Smooth muscle cell (in vitro differentiated cells): ENCODE data around the gene RACGAP1. TPM values are rescaled to one million over a fixed set of nuclear protein-coding genes. Genes with fewer than 3 reads are reported as not detected.

Experiments
- DNase-seq: peaks from one replicate; lab custom pipeline; 2025; ENCODE audit not compliant: unreplicated experiment; lab: John Stamatoyannopoulos, UW
- H2AFZ ChIP-seq: fragments of 200-600 bp; sonication (generic); 2 replicates; pipeline ENCODE4 v1.6.0; 2016; ENCODE audit warnings: antibody characterized with exemption, low read depth, mild to moderate bottlenecking
- H3F3A ChIP-seq: fragments of 200-600 bp; sonication (generic); 2 replicates; pipeline ENCODE4 v1.6.0; 2017; ENCODE audit warnings: antibody characterized with exemption, low read depth
- H3K27ac ChIP-seq: fragments of 200-600 bp; sonication (generic); 2 replicates; pipeline ENCODE4 v1.5.1; 2016; ENCODE audit warnings: low read depth, mild to moderate bottlenecking
- H3K27me3 ChIP-seq: fragments of 200-600 bp; sonication (generic); 2 replicates; pipeline ENCODE4 v1.6.1; 2016; ENCODE audit warnings: low read depth, mild to moderate bottlenecking
- H3K36me3 ChIP-seq: fragments of 200-600 bp; sonication (generic); 2 replicates; pipeline ENCODE4 v1.5.1; 2016; ENCODE audit warnings: low read depth
- H3K4me1 ChIP-seq: fragments of 200-600 bp; sonication (generic); 2 replicates; pipeline ENCODE4 v1.5.1; 2016; ENCODE audit warnings: low read depth
- H3K4me2 ChIP-seq: fragments of 200-600 bp; sonication (generic); 2 replicates; pipeline ENCODE4 v1.6.0; 2016; ENCODE audit warnings: mild to moderate bottlenecking
- H3K4me3 ChIP-seq: fragments of 200-600 bp; sonication (generic); 2 replicates; pipeline ENCODE4 v1.5.1; 2016; ENCODE audit warnings: mild to moderate bottlenecking
- H3K79me2 ChIP-seq: fragments of 200-600 bp; sonication (generic); 2 replicates; pipeline ENCODE4 v1.6.0; 2016; ENCODE audit warnings: low read depth, mild to moderate bottlenecking
- H3K9ac ChIP-seq: fragments of 200-600 bp; sonication (generic); 2 replicates; pipeline ENCODE4 v1.6.0; 2016; ENCODE audit warnings: low read depth
- H3K9me3 ChIP-seq: fragments of 200-600 bp; sonication (generic); replicated peaks from 2 replicates; pipeline ENCODE4 v1.5.1; 2016; ENCODE audit warnings: low read depth
- H4K20me1 ChIP-seq: fragments of 200-600 bp; sonication (generic); 2 replicates; pipeline ENCODE4 v1.6.0; 2016; ENCODE audit warnings: low read depth
- WGBS: methylation state at CpG from one replicate; pipeline ENCODE4 v1.1.7; 2016; ENCODE audit warnings: low lambda C conversion rate; 5-methylcytosine and 5-hydroxymethylcytosine counted together
- polyA plus RNA-seq: library from polyadenylated mRNA; unstranded; fragments of >200 nt; fragmentation: Nextera tagmentation; extraction: Ambion mirVana; gene quantifications from 2 replicates; pipeline ENCODE4 v1.2.1, GENCODE V29; 2016
- total RNA-seq: library from RNA; depleted of rRNA; stranded (reverse); fragments of >200 nt; gene quantifications from 2 replicates; pipeline ENCODE4 v1.2.3, GENCODE V29; 2014
- TF ChIP-seq, protein P1 (sequence below): fragments of 200-600 bp; sonication (generic); IDR thresholded peaks from 2 replicates; pipeline ENCODE4 v1.5.1; 2017; ENCODE audit warnings: borderline replicate concordance, mild to moderate bottlenecking, antibody characterized with exemption; ENCODE audit not compliant: insufficient read depth, poor library complexity, severe bottlenecking

Gene RACGAP1
- total and polyA plus RNA-seq, 2 experiments from 2014 or later = 13.7 to 52.3 TPM

DNA sequence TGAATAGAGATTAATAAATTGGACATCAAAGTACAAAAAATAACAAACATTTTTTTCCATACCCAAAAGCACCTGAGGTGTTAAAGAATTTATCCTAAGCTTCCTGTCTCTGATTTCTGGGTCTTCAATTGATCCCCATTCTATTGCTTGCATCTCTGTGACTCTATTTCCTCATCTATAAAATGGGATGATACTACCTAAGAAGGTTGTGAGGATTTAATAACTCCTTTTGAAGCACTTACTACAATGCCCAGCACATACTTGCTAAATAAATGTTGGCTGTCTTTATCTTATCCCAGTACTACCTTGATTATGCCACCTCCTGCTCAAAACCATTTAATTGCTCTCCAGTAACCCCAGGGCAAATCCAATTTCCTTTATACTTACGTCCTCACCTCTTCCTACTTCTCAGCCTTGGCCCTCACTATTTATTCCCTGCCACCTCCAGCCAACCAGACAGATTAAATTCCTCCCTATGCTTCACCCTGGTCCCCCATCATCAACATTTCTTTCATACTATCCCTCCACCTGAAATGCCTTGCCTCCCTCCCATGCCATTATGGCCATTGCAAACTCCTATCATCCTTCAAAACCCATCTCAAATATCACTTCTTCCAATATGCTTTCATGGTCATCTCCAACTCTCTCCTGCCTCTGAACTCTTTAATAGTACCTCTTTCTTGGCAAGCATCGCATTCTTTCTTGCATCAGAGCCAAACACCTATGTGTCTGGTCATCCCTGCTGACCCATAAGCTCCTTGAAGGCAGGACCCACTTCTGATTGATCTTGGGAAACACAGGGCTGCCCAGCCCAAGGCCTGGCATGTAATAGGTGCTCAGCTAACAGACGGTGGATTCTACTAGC lies 24.2 kb upstream of the RACGAP1 start:
- TF ChIP-seq, protein P1, sequence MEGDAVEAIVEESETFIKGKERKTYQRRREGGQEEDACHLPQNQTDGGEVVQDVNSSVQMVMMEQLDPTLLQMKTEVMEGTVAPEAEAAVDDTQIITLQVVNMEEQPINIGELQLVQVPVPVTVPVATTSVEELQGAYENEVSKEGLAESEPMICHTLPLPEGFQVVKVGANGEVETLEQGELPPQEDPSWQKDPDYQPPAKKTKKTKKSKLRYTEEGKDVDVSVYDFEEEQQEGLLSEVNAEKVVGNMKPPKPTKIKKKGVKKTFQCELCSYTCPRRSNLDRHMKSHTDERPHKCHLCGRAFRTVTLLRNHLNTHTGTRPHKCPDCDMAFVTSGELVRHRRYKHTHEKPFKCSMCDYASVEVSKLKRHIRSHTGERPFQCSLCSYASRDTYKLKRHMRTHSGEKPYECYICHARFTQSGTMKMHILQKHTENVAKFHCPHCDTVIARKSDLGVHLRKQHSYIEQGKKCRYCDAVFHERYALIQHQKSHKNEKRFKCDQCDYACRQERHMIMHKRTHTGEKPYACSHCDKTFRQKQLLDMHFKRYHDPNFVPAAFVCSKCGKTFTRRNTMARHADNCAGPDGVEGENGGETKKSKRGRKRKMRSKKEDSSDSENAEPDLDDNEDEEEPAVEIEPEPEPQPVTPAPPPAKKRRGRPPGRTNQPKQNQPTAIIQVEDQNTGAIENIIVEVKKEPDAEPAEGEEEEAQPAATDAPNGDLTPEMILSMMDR = no peak
- no peak overlapping the region for H2AFZ ChIP-seq
- H3K36me3 ChIP-seq = no peaks in the 10 kb centered on the region
- peaks cover 11% of the 10 kb centered on the region for H3K27me3 ChIP-seq
- no peak for DNase-seq
- no peaks in the 10 kb centered on the region for H3K79me2 ChIP-seq
- no peak overlapping the region for H3K4me3 ChIP-seq
- H3K4me2 ChIP-seq = peak overlapping the region; percentile 90
- no peaks in the 10 kb centered on the region for H3F3A ChIP-seq
- no peak overlapping the region for H3K9ac ChIP-seq
- H4K20me1 ChIP-seq = no peaks in the 10 kb centered on the region
- H3K9me3 ChIP-seq = no peaks in the 10 kb centered on the region
- no peak overlapping the region for H3K27ac ChIP-seq
- H3K4me1 ChIP-seq = peaks cover 14% of the 10 kb centered on the region
- 89% methylated on average over 3 of the region's 3 CpGs for WGBS

DNA sequence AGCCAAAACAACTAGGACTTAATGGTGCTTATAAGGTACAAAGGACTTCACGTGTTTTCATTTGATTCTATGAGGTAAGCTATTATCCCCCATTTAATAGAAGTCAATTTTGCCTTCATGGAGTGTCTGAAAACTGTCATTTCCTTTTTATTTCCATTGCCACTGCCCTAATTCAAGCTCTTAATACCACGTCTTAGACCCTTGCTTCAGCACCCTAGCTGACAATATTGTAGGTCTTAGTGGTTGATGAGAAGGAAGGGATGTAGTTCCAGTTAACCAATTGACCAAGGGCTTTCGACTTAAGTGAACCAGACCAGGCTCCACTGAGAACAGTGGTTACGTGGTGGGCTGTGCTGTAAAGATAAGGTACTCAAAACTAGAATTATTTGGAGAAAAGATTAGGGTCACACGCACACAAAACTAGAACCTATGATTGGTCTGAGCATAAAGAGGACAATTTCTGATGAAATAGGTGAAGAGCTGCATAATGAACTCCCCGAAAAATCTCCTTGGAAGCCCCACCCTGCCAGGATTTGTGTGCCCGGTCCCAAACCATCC lies 22.5 kb upstream of the RACGAP1 start:
- no peak overlapping the region for H2AFZ ChIP-seq
- H3K79me2 ChIP-seq = no peaks in the 10 kb centered on the region
- no peak overlapping the region for H3K4me3 ChIP-seq
- no peaks in the 10 kb centered on the region for H3F3A ChIP-seq
- H3K4me1 ChIP-seq = peaks cover 14% of the 10 kb centered on the region
- H3K27ac ChIP-seq = no peak overlapping the region
- no peak overlapping the region for H3K4me2 ChIP-seq
- H3K9ac ChIP-seq = no peak overlapping the region
- H4K20me1 ChIP-seq = no peaks in the 10 kb centered on the region
- H3K9me3 ChIP-seq = no peaks in the 10 kb centered on the region
- DNase-seq = no peak
- H3K27me3 ChIP-seq = peaks cover 11% of the 10 kb centered on the region
- no peaks in the 10 kb centered on the region for H3K36me3 ChIP-seq
- TF ChIP-seq, protein P1 = no peak
- 76% methylated on average over 7 of the region's 7 CpGs for WGBS

DNA sequence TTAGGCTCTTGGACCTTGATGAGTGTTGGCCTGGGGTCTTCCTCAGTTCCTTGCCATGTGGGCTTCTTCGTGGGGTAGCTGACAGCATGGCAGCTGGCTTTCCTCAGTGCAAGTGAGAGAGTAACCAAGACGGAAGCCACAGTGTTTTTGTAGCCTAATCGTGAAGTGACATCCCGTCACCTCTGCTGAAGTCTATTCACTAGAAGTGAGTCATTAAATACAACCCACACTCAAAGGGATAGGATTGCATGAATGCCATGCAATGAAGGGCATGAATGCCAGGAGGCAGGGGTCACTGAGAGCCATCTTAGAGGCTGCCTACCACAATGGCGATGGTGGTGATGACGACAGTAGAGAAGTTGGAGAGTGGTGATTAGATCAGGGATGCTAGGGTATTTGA lies 18.6 kb upstream of the RACGAP1 start:
- Histone ChIP-seq H4K20me1 (no peaks in the 10 kb centered on the region), H2AFZ (no peak overlapping the region)
- WGBS = 65% methylated on average over 6 of the region's 6 CpGs

More for the DNA sequence above, 18.6 kb upstream of the RACGAP1 start:
- Histone ChIP-seq H3K9me3 (no peaks in the 10 kb centered on the region), H3F3A (no peaks in the 10 kb centered on the region), H3K36me3 (no peaks in the 10 kb centered on the region), H3K4me1 (peaks cover 5% of the 10 kb centered on the region), H3K27me3 (no peaks in the 10 kb centered on the region), H3K4me3 (no peak overlapping the region), H3K4me2 (no peak overlapping the region), H3K79me2 (no peaks in the 10 kb centered on the region), H3K27ac (no peak overlapping the region), H3K9ac (no peak overlapping the region)
- TF ChIP-seq, protein P1 = no peak
- DNase-seq = no peak
